Keratinocyte (primary cell): ENCODE results near the gene KRT79.

Experiments used
- CTCF ChIP-seq, 3 experiments: IDR thresholded peaks in 1 of 3; conservative IDR thresholded peaks in 1 of 3; optimal IDR thresholded peaks in 1 of 3; 2 replicates in 2 of 3; 3 replicates in 1 of 3; pipeline versions ENCODE3 to v1.5.1; 2011; ENCODE audit warnings: low read length in 3 of 3, mild to moderate bottlenecking in 3 of 3, moderate library complexity in 2 of 3, control low read depth in 1 of 3, inconsistent platforms in 1 of 3; ENCODE audit not compliant: insufficient read depth in 2 of 3; ENCODE audit errors: extremely low read depth in 1 of 3
- EZH2 ChIP-seq: IDR thresholded peaks from one replicate; pipeline ENCODE4 v1.6.1; 2012; ENCODE audit warnings: inconsistent platforms, mild to moderate bottlenecking, low read length, moderate library complexity

- TF ChIP-seq CTCF (optimal IDR thresholded peaks at IDR 0.05 in 1 of 3, IDR thresholded peaks at IDR 0.05 in 1 of 3, conservative IDR thresholded peaks at IDR 0.05 in 1 of 3; ENCODE audit: extremely low read depth in 1 of 3, insufficient read depth in 2 of 3, low read length in 3 of 3), result no peak
- TF ChIP-seq EZH2, result no peak
Measured at GRCh38 chr12:52867642-52868041, 33.5 kb upstream of the KRT79 start.
